Activated CD4-positive, alpha-beta memory T cell treated with anti-CD3 and anti-CD28 coated beads for 36 hours (primary cell): ENCODE measurements around the gene DTNBP1. TPM values are rescaled to one million over a fixed set of nuclear protein-coding genes. Genes with fewer than 3 reads are reported as not detected.

Source experiments
- CTCF ChIA-PET: fragments of 350-600 bp; sonication (Branson Sonifier 250); formaldehyde crosslinking; loops from one replicate; lab custom pipeline; 2021; ENCODE audit warnings: antibody characterized with exemption, inconsistent platforms; lab: Charles Lee
- POLR2A ChIA-PET: fragments of 350-600 bp; sonication (Branson Sonifier 250); formaldehyde crosslinking; loops from one replicate; lab custom pipeline; 2021; ENCODE audit warnings: antibody characterized with exemption; lab: Charles Lee
- DNase-seq: peaks from one replicate; pipeline ENCODE4 v3.0.0-alpha.2; 2020
- H3K27ac Mint-ChIP-seq: one replicate; pipeline ENCODE4 v1.8.0; 2021; ENCODE audit warnings: mixed read lengths
- H3K27me3 Mint-ChIP-seq: one replicate; pipeline ENCODE4 v1.8.0; 2021; ENCODE audit warnings: mixed read lengths
- H3K36me3 Mint-ChIP-seq: one replicate; pipeline ENCODE4 v1.8.0; 2021; ENCODE audit warnings: mixed read lengths
- H3K4me1 Mint-ChIP-seq: one replicate; pipeline ENCODE4 v1.8.0; 2021; ENCODE audit warnings: low read depth, mixed read lengths
- H3K4me3 Mint-ChIP-seq: one replicate; pipeline ENCODE4 v1.8.0; 2021; ENCODE audit warnings: mild to moderate bottlenecking, mixed read lengths
- H3K9me3 Mint-ChIP-seq: one replicate; pipeline ENCODE4 v1.8.0; 2021; ENCODE audit warnings: mixed read lengths
- intact Hi-C: fragments of 100-400 bp; cut with micrococcal nuclease; formaldehyde crosslinking; loops from one replicate; pipeline ENCODE4 v1.15.1; 2023
- total RNA-seq, 2 experiments: library from RNA; stranded (reverse); gene quantifications; one replicate each; pipeline ENCODE4 v1.2.3, GENCODE V29; 2021

DTNBP1 gene
- total RNA-seq, 2 experiments from 2014 or later = 22.9 to 24.3 TPM

GRCh38 chr6:15534974-15535373 lies 127.9 kb downstream of the DTNBP1 start:
- ChIA-PET POLR2A (no interaction called here), CTCF (no interaction called here)
- Mint-ChIP-seq H3K27me3 (no peaks in the 10 kb centered on the region), H3K27ac (no peak overlapping the region), H3K4me3 (no peak overlapping the region), H3K36me3 (peaks cover 28% of the 10 kb centered on the region), H3K9me3 (no peaks in the 10 kb centered on the region), H3K4me1 (no peaks in the 10 kb centered on the region)
- DNase-seq = no peak
- intact Hi-C loops = no loop called here

- Mint-ChIP-seq H3K4me1 (no peaks in the 10 kb centered on the region), H3K9me3 (no peaks in the 10 kb centered on the region), H3K36me3 (peaks cover 35% of the 10 kb centered on the region), H3K27ac (no peak overlapping the region), H3K27me3 (no peaks in the 10 kb centered on the region), H3K4me3 (no peak overlapping the region)
- ChIA-PET POLR2A (no interaction called here), CTCF (no interaction called here)
- DNase-seq = no peak
- intact Hi-C loops = no loop called here
Measured at GRCh38 chr6:15533379-15534026, 129.3 kb downstream of the DTNBP1 start.

GRCh38 chr6:15531973-15532372 lies 130.9 kb downstream of the DTNBP1 start:
- no peaks in the 10 kb centered on the region for H3K27me3 Mint-ChIP-seq
- no peak for DNase-seq
- H3K4me1 Mint-ChIP-seq = no peaks in the 10 kb centered on the region
- H3K27ac Mint-ChIP-seq = no peak overlapping the region
- intact Hi-C loops = no loop called here
- ChIA-PET POLR2A (no interaction called here), CTCF (no interaction called here)
- H3K9me3 Mint-ChIP-seq = peaks cover 5% of the 10 kb centered on the region
- H3K36me3 Mint-ChIP-seq = peaks cover 45% of the 10 kb centered on the region
- no peak overlapping the region for H3K4me3 Mint-ChIP-seq

- intact Hi-C loops = no loop called here
- ChIA-PET CTCF (interaction anchor here (1.0 kb wide), 1 partner anchor 94 kb away, joined by 3 read pairs; no protein-coding TSS in a partner anchor), POLR2A (no interaction called here)
- peaks cover 9% of the 10 kb centered on the region for H3K4me1 Mint-ChIP-seq
- H3K27me3 Mint-ChIP-seq = no peaks in the 10 kb centered on the region
- H3K27ac Mint-ChIP-seq = no peak overlapping the region
- no peak for DNase-seq
- peaks cover 7% of the 10 kb centered on the region for H3K9me3 Mint-ChIP-seq
- peaks cover 57% of the 10 kb centered on the region for H3K36me3 Mint-ChIP-seq
- no peak overlapping the region for H3K4me3 Mint-ChIP-seq
Measured at GRCh38 chr6:15530411-15530810, 132.4 kb downstream of the DTNBP1 start.

- H3K9me3 Mint-ChIP-seq = peaks cover 7% of the 10 kb centered on the region
- no peaks in the 10 kb centered on the region for H3K27me3 Mint-ChIP-seq
- POLR2A ChIA-PET = no interaction called here
- no peak overlapping the region for H3K4me3 Mint-ChIP-seq
- CTCF ChIA-PET = no interaction called here
- no peak overlapping the region for H3K27ac Mint-ChIP-seq
- peaks cover 68% of the 10 kb centered on the region for H3K36me3 Mint-ChIP-seq
- DNase-seq = no peak
- peaks cover 11% of the 10 kb centered on the region for H3K4me1 Mint-ChIP-seq
- intact Hi-C loops = no loop called here
Measured at GRCh38 chr6:15528870-15529269, 134.0 kb downstream of the DTNBP1 start.

- no peaks in the 10 kb centered on the region for H3K27me3 Mint-ChIP-seq
- ChIA-PET CTCF (interaction anchor here (1.3 kb wide), 1 partner anchor 95 kb away, joined by 3 read pairs; no protein-coding TSS in a partner anchor), POLR2A (no interaction called here)
- no peak overlapping the region for H3K4me3 Mint-ChIP-seq
- DNase-seq = no peak
- intact Hi-C loops = no loop called here
- H3K4me1 Mint-ChIP-seq = peaks cover 11% of the 10 kb centered on the region
- H3K9me3 Mint-ChIP-seq = peaks cover 7% of the 10 kb centered on the region
- H3K36me3 Mint-ChIP-seq = peaks cover 68% of the 10 kb centered on the region
- no peak overlapping the region for H3K27ac Mint-ChIP-seq
Measured at GRCh38 chr6:15527838-15528617, 134.8 kb downstream of the DTNBP1 start.

- Mint-ChIP-seq H3K9me3 (peaks cover 7% of the 10 kb centered on the region), H3K27ac (no peak overlapping the region), H3K36me3 (peaks cover 74% of the 10 kb centered on the region), H3K27me3 (no peaks in the 10 kb centered on the region), H3K4me1 (peaks cover 20% of the 10 kb centered on the region), H3K4me3 (no peak overlapping the region)
- intact Hi-C loops = no loop called here
- ChIA-PET POLR2A (no interaction called here), CTCF (no interaction called here)
- DNase-seq = peak; percentile 25
Measured at GRCh38 chr6:15526212-15526701, 136.6 kb downstream of the DTNBP1 start.

- Mint-ChIP-seq H3K9me3 (peaks cover 7% of the 10 kb centered on the region), H3K36me3 (peaks cover 70% of the 10 kb centered on the region), H3K27me3 (no peaks in the 10 kb centered on the region), H3K4me3 (no peak overlapping the region), H3K4me1 (peaks cover 20% of the 10 kb centered on the region), H3K27ac (no peak overlapping the region)
- no peak for DNase-seq
- intact Hi-C loops = loop anchor here (5.0 kb wide), 1 partner anchor 97 kb away; no protein-coding TSS in a partner anchor
- ChIA-PET POLR2A (no interaction called here), CTCF (no interaction called here)
Measured at GRCh38 chr6:15524861-15525401, 137.9 kb downstream of the DTNBP1 start.

GRCh38 chr6:15523679-15524630 lies 138.9 kb downstream of the DTNBP1 start:
- intact Hi-C loops = loop anchor here (5.0 kb wide), 1 partner anchor 98 kb away; no protein-coding TSS in a partner anchor
- H3K27ac Mint-ChIP-seq = peak overlapping the region; percentile 30
- peaks cover 7% of the 10 kb centered on the region for H3K9me3 Mint-ChIP-seq
- POLR2A ChIA-PET = no interaction called here
- H3K36me3 Mint-ChIP-seq = peaks cover 75% of the 10 kb centered on the region
- H3K4me3 Mint-ChIP-seq = peak overlapping the region; percentile 10
- no peaks in the 10 kb centered on the region for H3K27me3 Mint-ChIP-seq
- CTCF ChIA-PET = interaction anchor here (1.1 to 1.3 kb wide), 2 partner anchors 99 to 100 kb away, joined by 3 to 4 read pairs; no protein-coding TSS in a partner anchor
- no peak for DNase-seq
- peaks cover 20% of the 10 kb centered on the region for H3K4me1 Mint-ChIP-seq

- ChIA-PET POLR2A (interaction anchor here (1.1 kb wide), 1 partner anchor 10 kb away, joined by 3 read pairs; no protein-coding TSS in a partner anchor), CTCF (interaction anchor here (1.1 to 1.3 kb wide), 2 partner anchors 100 to 101 kb away, joined by 3 to 4 read pairs; no protein-coding TSS in a partner anchor)
- intact Hi-C loops = loop anchor here (5.0 kb wide), 1 partner anchor 99 kb away; no protein-coding TSS in a partner anchor
- no peak overlapping the region for H3K4me3 Mint-ChIP-seq
- DNase-seq = no peak
- H3K27ac Mint-ChIP-seq = peak overlapping the region; percentile 72
- peaks cover 73% of the 10 kb centered on the region for H3K36me3 Mint-ChIP-seq
- peaks cover 20% of the 10 kb centered on the region for H3K4me1 Mint-ChIP-seq
- peaks cover 6% of the 10 kb centered on the region for H3K9me3 Mint-ChIP-seq
- no peaks in the 10 kb centered on the region for H3K27me3 Mint-ChIP-seq
Measured at GRCh38 chr6:15522856-15523529, 139.8 kb downstream of the DTNBP1 start.

- peaks cover 1% of the 10 kb centered on the region for H3K9me3 Mint-ChIP-seq
- intact Hi-C loops = loop anchor here (5.0 kb wide), 1 partner anchor 100 kb away; no protein-coding TSS in a partner anchor
- peaks cover 74% of the 10 kb centered on the region for H3K36me3 Mint-ChIP-seq
- CTCF ChIA-PET = interaction anchor here (1.1 kb wide), 1 partner anchor 101 kb away, joined by 3 read pairs; no protein-coding TSS in a partner anchor
- peaks cover 20% of the 10 kb centered on the region for H3K4me1 Mint-ChIP-seq
- peak; percentile 25 for DNase-seq
- peak overlapping the region; percentile 72 for H3K27ac Mint-ChIP-seq
- no peak overlapping the region for H3K4me3 Mint-ChIP-seq
- no peaks in the 10 kb centered on the region for H3K27me3 Mint-ChIP-seq
- POLR2A ChIA-PET = interaction anchor here (1.1 kb wide), 1 partner anchor 9 kb away, joined by 3 read pairs; no protein-coding TSS in a partner anchor
Measured at GRCh38 chr6:15522427-15522826, 140.4 kb downstream of the DTNBP1 start.
